Prostate gland (tissue), 2 donors: Measurements from ENCODE around the gene SLC35A5. TPM values are rescaled to one million over a fixed set of nuclear protein-coding genes. Genes with fewer than 3 reads are reported as not detected.
A peak's percentile ranks its signal among the peaks of the same experiment; 100 is the strongest.

Experiments used
- DNase-seq: peaks from one replicate; pipeline ENCODE4 v3.0.0-alpha.2; 2019; ENCODE audit warnings: low spot score
- H3K27ac ChIP-seq, 2 donors: fragments of 200-600 bp; sonication (generic); 2 replicates each; pipeline ENCODE4 v1.5.1; 2017 to 2019
- H3K27me3 ChIP-seq: fragments of 200-600 bp; sonication (generic); replicated peaks from 2 replicates; pipeline ENCODE4 v1.5.1; 2019; ENCODE audit not compliant: insufficient read depth
- H3K36me3 ChIP-seq, 2 donors: fragments of 200-600 bp; sonication (generic); 1 replicate in 1 of 2; 2 replicates in 1 of 2; pipeline versions ENCODE4 v1.5.1 to v1.8.1; 2017 to 2019
- H3K4me1 ChIP-seq: fragments of 200-600 bp; sonication (generic); replicated peaks from 2 replicates; pipeline ENCODE4 v1.5.1; 2019
- H3K4me3 ChIP-seq, 2 donors: fragments of 200-600 bp; sonication (generic); 2 replicates each; pipeline ENCODE4 v1.5.1; 2017 to 2019
- H3K9me3 ChIP-seq: fragments of 200-600 bp; sonication (generic); 2 replicates; pipeline ENCODE4 v1.5.1; 2017
- POLR2A ChIP-seq: fragments of 450-650 bp; IDR thresholded peaks from one replicate; pipeline ENCODE4 v1.6.1; 2016; ENCODE audit warnings: antibody characterized with exemption, mild to moderate bottlenecking
- POLR2AphosphoS5 ChIP-seq: sonication (generic); formaldehyde crosslinking; IDR thresholded peaks from one replicate; pipeline ENCODE4 v1.6.1; 2017; ENCODE audit warnings: antibody characterized with exemption
- WGBS: methylation state at CpG from one replicate; pipeline ENCODE4 v1.1.5; 2018; 5-methylcytosine and 5-hydroxymethylcytosine counted together
- intact Hi-C: fragments of 100-400 bp; cut with DNase I; formaldehyde crosslinking; loops from one replicate; pipeline ENCODE4 v1.14.2; 2022
- total RNA-seq, 2 donors: library from RNA; depleted of rRNA; stranded (reverse); fragments of >200 nt; gene quantifications; one replicate each; pipeline ENCODE4 v1.1.0, GENCODE V29; 2016
- TF ChIP-seq, protein P1 (sequence below), 4 experiments: fragments of 200-600 bp in 2 of 4; fragments of 450-650 bp in 2 of 4; sonication (generic) in 2 of 4; IDR thresholded peaks; 1 replicate in 3 of 4; 2 replicates in 1 of 4; pipeline ENCODE4 v1.5.1; 2016 to 2019; ENCODE audit warnings: antibody characterized with exemption in 4 of 4, mild to moderate bottlenecking in 2 of 4, moderate library complexity in 2 of 4

SLC35A5 gene
- total RNA-seq, 2 donors from 2014 or later, result 40.4 to 62.3 TPM

- no peaks in the 10 kb centered on the region for H3K27me3 ChIP-seq
- H3K27ac ChIP-seq, result no peak overlapping the region
- no peaks in the 10 kb centered on the region for H3K4me1 ChIP-seq
- H3K36me3 ChIP-seq, result no peaks in the 10 kb centered on the region
- no peaks in the 10 kb centered on the region for H3K9me3 ChIP-seq
- no peak for TF ChIP-seq POLR2A
- TF ChIP-seq, protein P1, sequence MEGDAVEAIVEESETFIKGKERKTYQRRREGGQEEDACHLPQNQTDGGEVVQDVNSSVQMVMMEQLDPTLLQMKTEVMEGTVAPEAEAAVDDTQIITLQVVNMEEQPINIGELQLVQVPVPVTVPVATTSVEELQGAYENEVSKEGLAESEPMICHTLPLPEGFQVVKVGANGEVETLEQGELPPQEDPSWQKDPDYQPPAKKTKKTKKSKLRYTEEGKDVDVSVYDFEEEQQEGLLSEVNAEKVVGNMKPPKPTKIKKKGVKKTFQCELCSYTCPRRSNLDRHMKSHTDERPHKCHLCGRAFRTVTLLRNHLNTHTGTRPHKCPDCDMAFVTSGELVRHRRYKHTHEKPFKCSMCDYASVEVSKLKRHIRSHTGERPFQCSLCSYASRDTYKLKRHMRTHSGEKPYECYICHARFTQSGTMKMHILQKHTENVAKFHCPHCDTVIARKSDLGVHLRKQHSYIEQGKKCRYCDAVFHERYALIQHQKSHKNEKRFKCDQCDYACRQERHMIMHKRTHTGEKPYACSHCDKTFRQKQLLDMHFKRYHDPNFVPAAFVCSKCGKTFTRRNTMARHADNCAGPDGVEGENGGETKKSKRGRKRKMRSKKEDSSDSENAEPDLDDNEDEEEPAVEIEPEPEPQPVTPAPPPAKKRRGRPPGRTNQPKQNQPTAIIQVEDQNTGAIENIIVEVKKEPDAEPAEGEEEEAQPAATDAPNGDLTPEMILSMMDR (IDR thresholded peaks at IDR 0.05), result no peak
- no peak for TF ChIP-seq POLR2AphosphoS5
- no peak overlapping the region for H3K4me3 ChIP-seq
- intact Hi-C loops, result no loop called here
- no peak for DNase-seq
- 85% methylated on average over 5 of the region's 5 CpGs for WGBS
Observed at GRCh38 chr3:112546216-112546759, 15.6 kb upstream of the SLC35A5 start.

GRCh38 chr3:112550859-112551258, 11.0 kb upstream of the SLC35A5 start:
- intact Hi-C loops, result no loop called here
- H3K27me3 ChIP-seq, result no peaks in the 10 kb centered on the region
- 26% methylated on average over 1 of the region's 1 CpG for WGBS
- H3K9me3 ChIP-seq, result no peaks in the 10 kb centered on the region
- TF ChIP-seq POLR2AphosphoS5 (no peak), POLR2A (no peak)
- TF ChIP-seq, protein P1 (IDR thresholded peaks at IDR 0.05), result no peak
- H3K27ac ChIP-seq, result no peak overlapping the region
- DNase-seq, result no peak
- no peak overlapping the region for H3K4me3 ChIP-seq
- no peaks in the 10 kb centered on the region for H3K36me3 ChIP-seq
- no peaks in the 10 kb centered on the region for H3K4me1 ChIP-seq

GRCh38 chr3:112555535-112556170, 6.2 kb upstream of the SLC35A5 start:
- H3K27me3 ChIP-seq, result no peaks in the 10 kb centered on the region
- no peaks in the 10 kb centered on the region for H3K36me3 ChIP-seq
- intact Hi-C loops, result no loop called here
- TF ChIP-seq POLR2AphosphoS5 (no peak), POLR2A (no peak)
- TF ChIP-seq, protein P1 (IDR thresholded peaks at IDR 0.05), result no peak
- no peaks in the 10 kb centered on the region for H3K4me1 ChIP-seq
- no peak overlapping the region for H3K4me3 ChIP-seq
- 73% methylated on average over 1 of the region's 1 CpG for WGBS
- H3K27ac ChIP-seq, result no peak overlapping the region
- H3K9me3 ChIP-seq, result no peaks in the 10 kb centered on the region
- DNase-seq, result no peak

GRCh38 chr3:112557976-112558375, 3.9 kb upstream of the SLC35A5 start:
- DNase-seq, result no peak
- Histone ChIP-seq H3K27me3 (no peaks in the 10 kb centered on the region), H3K27ac (no peak overlapping the region), H3K9me3 (no peaks in the 10 kb centered on the region), H3K36me3 (no peaks in the 10 kb centered on the region), H3K4me1 (no peaks in the 10 kb centered on the region), H3K4me3 (no peak overlapping the region)
- intact Hi-C loops, result no loop called here
- TF ChIP-seq, protein P1 (IDR thresholded peaks at IDR 0.05), result no peak
- TF ChIP-seq POLR2AphosphoS5 (no peak), POLR2A (no peak)
- 68% methylated on average over 1 of the region's 1 CpG for WGBS

- TF ChIP-seq, protein P1 (IDR thresholded peaks at IDR 0.05), result no peak
- TF ChIP-seq POLR2AphosphoS5 (no peak), POLR2A (no peak)
- no peak for DNase-seq
- H3K4me1 ChIP-seq, result no peaks in the 10 kb centered on the region
Observed at GRCh38 chr3:112560307-112560706, 1.5 kb upstream of the SLC35A5 start.

More at GRCh38 chr3:112560307-112560706, 1.5 kb upstream of the SLC35A5 start:
- Histone ChIP-seq H3K36me3 (no peaks in the 10 kb centered on the region), H3K27me3 (no peaks in the 10 kb centered on the region), H3K9me3 (no peaks in the 10 kb centered on the region), H3K4me3 (peak overlapping the region; percentile 92 to 93), H3K27ac (peak overlapping the region in 1 of 2 donors; percentile 94)
- intact Hi-C loops, result loop anchor here (5.0 kb wide), 1 partner anchor 77 kb away; no protein-coding TSS in a partner anchor
- 22% methylated on average over 2 of the region's 2 CpGs for WGBS
